Activated T-helper 1 cell treated with anti-CD3 and anti-CD28 coated beads, Interleukin-2, amount 50 U/mL, for 16 hours (primary cell): ENCODE measurements around the gene SEC22A.
A peak's percentile ranks its signal among the peaks of the same experiment; 100 is the strongest.

Experiments
- DNase-seq, 2 donors: peaks; one replicate each; pipeline ENCODE4 v3.0.0-alpha.2; 2020; ENCODE audit warnings: low read depth in 1 of 2, low spot score in 1 of 2

SEC22A gene, protein sequence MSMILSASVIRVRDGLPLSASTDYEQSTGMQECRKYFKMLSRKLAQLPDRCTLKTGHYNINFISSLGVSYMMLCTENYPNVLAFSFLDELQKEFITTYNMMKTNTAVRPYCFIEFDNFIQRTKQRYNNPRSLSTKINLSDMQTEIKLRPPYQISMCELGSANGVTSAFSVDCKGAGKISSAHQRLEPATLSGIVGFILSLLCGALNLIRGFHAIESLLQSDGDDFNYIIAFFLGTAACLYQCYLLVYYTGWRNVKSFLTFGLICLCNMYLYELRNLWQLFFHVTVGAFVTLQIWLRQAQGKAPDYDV

DNA sequence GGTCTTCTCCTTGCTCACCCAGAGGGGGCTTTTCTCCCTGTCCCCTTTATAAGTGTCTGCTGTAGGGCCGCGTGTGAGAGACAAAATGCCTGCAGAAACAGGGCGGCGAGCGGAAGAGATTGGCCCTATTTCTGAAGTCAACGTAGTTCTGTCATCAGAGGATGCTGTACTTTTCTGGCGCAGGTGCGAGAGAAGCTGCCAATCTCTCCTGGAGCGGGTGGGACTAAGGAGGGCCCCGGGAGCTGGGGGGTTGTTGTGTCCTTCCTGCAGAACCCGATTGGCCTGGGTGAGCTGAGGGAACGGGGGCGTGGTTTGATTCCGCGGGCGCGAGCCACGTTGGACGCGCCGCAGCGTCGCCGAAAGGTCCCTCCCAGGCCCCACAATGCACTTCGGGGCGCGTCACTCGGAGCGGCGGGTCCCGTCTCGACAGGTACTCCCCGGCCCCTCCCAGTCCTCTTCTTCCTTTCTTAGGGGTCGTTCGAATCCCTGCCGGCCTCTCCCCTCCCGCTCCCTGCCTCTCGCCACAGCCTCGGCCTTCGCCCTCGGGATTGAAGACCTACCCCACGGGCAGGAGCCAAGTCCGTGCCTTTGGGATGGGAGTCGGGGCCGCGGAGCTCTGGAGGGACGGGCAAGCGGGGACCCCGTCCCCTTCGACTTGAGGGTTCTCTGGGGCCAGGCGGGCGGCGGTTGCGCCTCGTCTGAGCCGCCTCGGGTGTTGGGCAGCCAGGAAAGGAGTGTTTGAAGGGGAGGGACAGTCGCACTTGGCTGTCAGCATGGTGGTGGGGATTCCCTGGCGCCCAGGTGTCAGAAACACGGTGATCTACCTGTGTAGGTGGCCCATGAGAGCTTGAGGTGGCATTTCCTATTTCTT lies at the start of gene SEC22A:
TSS of gene SEC22A (plus strand) at position 387 of the 871 bp plus-strand sequence. CDS start 7,275 bp downstream, outside the sequence.
- DNase-seq = peak; percentile 85 to 89

DNA sequence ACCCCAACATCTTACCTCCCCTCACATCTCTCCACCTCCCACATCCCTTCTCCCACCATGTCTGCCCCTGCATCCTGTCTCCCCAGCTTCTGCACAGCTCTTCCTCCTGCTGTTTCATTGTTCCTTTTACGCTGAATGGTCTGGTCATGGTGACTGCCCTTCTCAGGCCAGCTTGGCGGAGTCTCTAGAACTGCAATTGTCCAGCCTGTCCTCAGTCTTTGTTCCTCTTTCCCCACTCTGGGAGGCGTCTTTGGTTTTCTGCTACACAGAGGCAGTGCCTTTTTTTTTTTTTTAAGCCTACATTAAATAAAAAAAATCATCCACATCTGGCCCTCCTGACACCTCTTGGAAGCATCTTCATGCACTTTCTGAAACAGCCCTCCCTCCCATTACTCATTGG lies 49.1 kb upstream of the SEC22A start:
- DNase-seq = no peak

DNA sequence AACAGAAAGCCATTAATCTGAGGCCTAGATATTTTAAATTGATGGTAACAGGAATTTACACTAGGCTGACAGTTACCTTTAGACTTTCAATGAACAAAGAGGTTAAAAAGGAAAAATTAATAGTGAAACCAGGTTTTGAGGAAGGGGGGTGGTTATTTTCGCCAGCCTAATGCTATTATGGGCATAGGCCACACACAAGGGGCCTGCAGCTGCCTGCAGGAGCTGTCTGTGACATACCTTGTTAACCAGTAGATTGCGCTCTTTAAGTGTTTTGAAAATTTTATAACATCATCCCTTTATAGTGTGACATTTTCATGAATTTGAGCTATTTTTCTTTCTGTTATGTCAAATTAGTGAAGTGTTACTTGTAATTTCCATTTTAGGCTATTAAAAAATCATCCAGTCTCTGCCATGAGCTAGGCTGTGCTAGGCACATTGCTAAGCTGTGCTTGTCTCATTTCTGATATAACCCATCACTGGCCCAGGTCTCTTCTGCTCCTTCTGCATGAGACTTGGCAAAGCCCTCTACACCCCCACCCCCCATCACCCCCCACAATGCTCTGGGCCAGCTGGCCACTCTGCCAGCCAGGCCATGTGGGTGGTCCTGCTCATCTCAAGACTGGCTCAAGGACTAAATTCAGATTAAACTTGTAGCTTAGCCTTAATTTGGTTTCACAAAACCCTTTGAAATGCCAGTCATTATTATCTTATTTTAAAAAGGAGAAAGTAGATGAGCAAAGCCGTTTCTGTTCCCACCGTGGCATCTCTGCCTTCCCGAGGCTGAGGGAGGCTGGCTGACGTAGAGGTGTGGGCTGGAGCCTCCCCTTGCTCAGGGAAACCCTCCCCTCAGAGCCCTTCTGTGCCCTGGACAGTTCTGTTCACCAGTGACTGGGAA lies 48.4 kb upstream of the SEC22A start:
- DNase-seq = no peak

DNA sequence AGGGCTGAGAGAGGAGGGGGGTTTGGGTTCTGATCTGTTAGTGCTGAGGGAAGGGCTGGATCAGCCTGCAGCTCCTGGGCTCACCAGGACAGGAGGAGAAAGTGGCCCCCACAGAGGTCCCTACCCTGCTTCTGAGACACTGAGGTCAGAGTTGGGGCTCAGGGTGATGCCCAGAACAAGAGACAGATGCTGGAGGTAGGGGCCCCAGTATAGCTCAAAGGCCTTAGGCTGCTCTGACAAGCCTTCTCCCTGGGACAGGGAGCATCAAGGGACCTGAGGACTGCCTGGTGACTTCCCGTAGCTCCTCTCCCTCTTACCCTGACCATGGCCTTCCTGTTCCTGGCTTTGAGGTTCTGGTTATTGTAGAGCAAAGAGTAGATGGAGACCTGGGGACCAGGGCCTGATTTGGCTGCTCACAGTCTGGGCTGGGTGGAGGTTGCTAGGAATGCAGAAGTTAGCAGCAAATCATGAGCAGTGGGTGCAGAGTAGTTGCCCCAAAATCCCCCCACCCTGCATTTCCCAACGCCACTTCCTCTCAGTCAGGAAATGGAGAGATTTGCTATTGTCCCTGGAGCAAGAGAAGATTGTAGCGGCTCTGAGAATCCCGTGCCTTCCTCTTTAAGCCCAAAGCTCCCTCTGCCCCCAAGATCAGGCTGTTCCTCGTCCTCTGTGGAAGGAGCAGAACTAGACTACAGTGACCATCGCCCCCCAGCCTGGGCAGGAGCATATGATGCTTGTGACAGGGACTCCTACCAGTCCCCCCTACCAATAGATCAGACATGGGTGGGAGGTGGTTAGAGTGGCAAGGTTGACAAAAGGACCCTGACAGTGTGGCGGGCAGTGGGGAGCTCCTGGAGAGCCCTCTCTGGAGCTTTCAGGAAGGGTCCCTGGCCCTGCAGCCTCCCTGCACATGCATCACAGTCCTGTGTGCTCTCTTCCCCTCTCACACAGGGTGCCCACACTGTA lies 47.4 kb upstream of the SEC22A start:
- no peak for DNase-seq

DNA sequence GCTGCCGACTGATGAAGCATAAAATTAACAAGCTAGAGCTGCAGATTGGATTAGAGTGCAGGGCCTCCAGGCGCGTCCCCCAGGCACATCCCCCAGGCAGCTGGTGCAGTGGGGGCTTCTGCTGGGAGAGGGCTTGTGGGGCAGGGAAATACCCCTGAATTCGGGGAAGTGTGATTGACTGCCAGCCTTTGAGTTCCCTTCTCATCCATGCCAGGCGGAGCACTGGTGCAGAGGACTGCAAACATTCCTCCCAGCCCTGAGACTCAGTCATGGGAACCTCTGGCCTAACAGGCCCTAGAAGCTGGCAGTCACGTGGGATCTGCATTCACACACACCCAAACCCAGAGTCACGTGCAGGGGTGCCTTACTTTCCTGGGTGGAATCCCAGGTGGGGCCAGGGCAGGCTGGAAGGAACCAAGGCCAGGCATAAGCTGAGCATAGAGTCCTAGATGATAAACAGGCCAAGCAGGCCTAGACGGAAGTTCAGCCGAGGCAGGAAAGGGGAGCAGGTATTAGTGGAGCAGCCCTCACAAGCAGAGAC lies 46.2 kb upstream of the SEC22A start:
- no peak for DNase-seq

DNA sequence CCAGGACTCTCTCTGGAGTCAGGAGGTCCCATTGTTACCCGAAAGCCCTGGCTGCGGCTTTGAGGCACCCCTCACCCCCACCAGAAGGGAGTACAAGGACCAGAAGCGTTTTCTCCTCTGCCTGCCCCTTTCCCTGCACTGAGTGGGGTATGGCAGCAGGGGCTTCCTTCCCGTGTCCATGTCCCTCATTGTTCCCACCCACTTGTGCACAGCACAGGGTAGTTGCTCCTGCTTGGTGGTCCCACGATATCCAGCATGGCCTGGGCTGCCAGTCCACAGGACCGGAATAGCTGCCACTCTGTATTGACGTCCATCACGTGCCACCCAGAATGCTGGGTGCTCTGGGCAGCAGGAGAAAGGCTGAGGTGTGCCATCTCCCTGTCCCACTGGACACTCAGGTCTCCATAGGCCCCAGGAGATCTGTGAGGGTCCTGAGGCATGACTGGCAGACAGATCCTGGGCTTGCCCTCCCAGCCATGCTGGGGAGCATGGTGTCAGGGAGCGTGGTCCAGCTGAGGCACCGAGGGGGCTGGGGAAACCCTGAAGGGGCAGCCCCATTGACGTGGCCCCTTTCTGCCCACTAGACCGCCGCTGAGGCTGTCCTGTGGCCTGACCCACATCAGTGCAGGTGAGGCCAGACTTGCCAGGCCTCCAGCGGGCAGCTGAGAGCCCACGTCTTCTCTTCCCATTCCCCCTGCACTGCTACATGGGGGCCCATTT lies 45.3 kb upstream of the SEC22A start:
- DNase-seq = no peak

DNA sequence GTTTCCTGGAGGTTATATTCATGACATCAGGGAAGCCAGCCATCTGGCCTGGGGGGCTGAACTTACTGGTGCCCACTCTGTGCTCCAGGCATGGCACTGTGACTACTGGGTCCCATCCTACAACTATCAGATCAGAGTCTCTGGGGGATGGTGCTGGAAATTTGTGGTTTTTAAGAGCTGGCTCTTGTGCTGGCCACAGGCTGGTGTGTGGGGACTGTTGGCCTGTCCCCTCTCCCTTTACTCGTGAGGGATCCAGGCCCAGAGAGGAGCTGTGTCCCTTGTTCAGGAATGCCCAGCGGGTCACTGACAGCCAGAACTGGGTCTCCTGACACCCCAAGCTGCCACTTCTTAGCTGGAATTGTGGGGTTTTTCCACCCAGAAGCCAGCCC lies 44.5 kb upstream of the SEC22A start:
- no peak for DNase-seq

DNA sequence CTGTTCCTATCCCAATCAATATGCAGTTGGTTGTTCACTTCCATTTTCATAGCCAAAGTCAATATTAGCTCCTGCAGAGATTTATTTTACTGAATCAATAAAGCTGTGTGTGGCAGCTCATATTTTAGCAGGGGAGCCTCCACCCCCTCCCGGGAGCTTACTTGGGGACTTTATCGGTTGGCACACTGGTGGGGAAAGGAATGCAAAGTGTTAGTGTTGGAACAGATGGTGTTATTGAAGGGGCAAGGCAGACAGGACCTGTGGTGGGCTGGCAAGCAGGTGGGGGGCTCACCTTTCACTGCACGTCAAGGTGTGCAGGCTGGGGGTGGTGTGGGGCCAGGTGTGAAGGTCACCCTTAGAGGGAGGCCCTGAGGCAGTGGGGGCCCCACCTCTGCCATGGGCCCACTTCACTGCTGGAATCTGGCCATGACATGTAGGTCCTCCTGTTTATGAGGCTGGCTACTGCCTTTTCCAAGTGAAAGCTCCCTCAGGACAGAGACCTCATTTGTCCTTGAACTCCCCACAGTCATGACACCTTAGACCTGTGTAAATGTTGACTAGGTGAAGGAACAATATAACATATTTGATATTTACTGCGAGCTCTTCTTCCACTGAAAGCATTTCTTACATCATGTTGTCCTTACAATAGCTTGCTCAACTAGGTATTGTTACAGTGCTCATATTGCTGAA lies 44.0 kb upstream of the SEC22A start:
- no peak for DNase-seq

DNA sequence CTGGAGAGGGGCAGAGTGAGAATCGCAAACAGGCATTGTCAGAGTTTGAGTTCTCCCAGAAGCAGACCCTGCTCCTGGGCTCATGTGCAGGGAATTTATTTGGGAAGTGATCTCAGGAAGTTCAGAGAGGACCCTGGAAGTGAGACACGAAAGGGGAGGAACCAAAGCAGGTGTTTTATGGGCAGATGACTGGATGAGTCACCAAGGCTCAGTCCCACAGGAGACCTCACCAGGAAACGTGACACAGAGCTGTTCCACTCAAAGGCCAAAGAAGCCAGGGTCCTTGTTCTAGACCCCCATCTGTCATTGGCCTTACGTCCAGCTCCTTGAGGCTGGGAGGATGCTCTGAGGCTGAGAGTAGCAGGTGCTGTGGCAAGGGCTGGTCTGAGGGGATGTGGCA lies 43.4 kb upstream of the SEC22A start:
- no peak for DNase-seq

DNA sequence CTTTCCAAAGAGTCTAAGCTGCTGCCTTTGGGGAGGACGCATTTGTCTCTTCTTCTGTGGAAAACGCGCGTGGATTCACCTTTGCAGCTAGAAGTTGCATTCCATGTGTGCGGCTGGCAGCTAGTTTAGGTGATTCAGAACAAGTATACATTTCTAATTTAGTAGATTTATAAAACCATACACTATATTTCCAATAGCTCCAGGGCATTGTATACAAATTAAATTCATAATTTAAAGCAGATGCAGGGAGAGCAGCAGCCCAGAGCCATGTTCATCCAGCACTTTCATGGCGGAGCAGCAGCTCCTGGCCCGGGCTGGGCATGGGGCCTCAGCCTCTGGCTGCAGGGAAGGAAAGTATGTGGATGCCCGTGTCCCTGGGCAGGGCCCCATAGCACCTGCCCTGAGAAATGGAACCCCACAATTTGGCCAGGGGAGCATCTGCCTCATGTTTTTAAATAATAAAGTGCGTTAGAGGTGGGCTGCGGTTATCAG lies 42.8 kb upstream of the SEC22A start:
- no peak for DNase-seq

DNA sequence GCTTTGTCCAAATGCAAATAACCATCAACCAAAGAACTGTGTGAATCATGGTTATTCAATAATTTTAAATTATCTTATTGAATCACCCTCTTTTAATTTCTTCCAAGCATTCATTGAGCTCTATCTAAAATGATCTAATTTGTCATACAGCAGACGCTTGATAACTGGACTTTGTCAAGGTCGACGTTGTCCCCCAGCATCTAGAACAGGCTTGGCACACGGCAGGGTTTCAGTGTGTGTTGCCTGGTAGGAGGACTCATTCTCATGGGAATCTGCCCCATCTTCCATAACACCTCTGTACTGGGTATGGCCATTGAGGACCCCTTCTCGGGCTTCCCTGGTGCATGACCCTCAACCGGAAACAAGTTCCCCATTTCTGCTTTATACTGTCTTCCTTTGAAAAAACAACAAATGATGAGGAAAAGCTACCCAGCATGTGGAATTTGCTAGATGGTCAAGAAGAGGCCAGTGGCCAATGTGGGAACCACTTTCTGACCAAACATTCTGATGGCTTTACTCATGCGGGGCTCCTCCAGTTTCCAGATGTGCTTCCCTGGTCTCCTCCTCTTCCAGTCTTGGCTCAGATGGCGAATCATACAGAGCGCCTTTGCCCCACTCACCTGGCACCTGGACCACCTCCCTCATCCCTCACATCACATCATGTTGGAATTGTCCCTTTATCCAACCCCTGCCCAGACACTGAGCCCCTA lies 41.7 kb upstream of the SEC22A start:
- DNase-seq = no peak

DNA sequence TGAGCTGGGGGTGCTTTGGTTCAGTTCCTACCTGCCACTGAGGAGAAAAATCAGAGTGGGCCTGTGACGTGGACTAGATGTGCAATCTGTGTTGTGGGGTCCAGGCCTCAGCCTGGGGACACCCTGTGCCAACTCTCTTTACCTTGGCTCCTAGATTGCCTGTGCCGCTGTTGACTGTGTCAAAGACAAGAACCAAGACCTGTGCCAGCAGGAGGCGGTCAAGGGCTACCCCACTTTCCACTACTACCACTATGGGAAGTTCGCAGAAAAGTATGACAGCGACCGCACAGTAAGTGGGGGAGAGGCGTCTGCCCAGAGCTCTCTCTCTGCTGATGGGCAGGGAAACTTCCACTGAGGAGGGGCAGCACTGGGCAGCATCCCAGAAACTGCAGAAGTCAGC lies 40.6 kb upstream of the SEC22A start:
- DNase-seq = no peak

DNA sequence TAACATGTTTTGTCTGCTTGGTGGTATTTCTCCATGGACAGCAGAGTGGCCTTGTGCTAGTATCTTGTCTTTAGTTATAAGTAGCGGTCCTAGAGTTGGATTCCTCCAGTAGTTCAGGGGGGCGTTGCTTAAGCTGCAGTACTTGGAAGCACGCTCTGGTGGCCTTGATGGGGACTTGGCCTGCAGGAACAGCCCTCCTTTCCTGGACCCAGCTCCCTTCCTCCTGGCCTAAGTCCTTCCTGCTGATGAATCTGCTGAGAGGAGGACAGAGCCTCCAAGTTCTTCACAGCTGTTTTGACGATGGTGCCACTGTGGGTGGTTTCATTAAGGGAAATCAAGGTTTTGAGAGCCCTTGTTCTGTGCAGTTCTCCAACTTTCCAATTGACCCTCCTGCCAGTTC lies 38.6 kb upstream of the SEC22A start:
- DNase-seq = no peak

DNA sequence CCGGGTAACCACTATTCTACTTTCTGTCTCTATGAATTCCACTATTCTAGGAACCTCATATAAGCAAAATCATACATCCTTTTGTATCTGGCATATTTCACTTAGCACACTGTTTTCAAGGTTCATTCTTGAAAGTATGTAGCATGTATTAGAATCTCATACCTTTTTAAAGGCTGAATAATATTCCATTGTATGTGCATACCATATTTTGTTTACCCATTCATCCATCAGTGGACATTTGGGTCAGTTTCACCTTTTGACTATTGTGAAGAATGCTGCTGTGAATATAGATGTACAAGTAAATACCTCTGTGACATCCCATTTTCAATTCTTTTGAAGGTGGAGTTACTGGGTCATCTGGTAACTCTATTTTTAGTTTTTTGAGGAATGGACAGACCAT lies 36.6 kb upstream of the SEC22A start:
- DNase-seq = no peak

DNA sequence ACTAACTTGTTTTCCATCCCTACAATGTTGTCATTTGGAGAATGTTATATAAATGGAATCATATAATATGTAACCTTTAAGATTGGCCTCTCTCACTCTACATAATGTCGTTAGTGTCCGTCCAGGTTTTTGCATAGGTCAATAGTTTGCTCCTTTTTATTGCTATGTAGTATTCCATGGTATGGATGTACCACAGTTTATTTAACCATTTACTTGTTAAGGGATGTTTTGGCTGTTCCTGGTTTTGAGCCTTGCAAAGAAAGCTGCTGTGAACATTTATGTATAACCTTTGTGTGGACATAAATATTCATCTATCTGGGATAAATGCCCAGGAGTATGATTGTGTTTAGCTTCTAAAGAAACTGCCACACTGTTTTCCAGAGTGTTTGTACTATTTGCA lies 34.1 kb upstream of the SEC22A start:
- no peak for DNase-seq

DNA sequence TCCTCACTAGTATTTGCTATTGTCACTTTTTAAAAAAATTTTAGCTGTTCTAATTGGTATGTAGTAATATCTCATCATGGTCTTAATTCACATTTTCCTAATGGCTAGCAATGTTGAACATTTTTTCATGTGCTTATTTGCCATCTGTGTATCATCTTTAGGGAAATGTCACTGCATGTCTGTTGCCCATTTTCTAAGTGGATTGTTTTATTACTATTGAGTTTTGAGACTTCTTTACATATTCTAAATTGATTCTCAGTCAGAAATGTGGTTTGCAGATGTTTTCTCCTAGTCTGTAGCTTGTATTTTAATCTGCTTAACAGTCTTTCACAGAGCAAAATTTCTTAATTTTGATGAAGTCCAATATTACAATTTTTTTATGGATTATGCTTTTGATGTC lies 33.6 kb upstream of the SEC22A start:
- DNase-seq = no peak

DNA sequence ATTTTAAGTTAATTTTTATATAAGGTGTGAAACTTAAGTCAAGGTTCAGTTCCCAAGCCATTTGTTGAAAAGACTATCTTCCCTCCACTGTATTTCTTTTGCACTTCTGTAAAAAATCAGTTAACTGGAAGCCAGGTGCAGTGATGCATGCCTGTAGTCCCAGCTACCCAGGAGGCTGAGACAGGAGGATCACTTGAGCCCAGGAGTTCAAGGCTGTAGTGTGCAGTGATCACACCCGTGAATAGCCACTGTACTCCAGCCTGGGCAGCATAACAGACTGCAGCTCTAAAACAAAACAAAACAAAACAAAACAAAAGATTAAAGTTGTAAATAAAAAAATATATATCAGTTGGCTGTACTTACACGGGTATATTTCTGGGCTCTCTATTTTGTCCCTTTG lies 33.1 kb upstream of the SEC22A start:
- DNase-seq = no peak

DNA sequence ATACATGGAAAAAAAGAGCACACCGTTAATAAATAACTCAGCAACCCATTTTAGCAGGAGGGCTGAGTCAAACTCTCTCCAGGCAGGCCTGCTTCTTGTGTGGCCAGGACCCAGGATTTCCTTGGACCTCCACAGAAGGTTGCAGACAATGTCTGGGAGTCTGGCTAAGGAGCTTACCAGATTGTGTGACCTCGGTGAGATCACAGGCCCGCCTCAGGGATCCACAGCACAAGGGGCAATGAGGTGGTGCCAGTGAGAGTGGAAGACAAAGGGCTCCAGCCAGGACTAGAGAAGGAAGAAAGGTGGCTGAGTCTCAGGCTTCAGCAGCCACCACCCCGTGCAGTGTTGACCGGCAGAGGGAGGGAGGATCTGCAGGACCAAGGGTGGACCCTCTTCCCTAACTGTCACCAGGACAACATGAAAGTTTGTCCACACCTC lies 32.2 kb upstream of the SEC22A start:
- DNase-seq = no peak
